ENCODE measurements around the gene LMAN2L.
"Not testable (repeated sequence)": the region's sequence is repeated elsewhere in the genome, so short reads cannot be mapped to it uniquely, and the experiment has no call there.

The LMAN2L gene

DNA sequence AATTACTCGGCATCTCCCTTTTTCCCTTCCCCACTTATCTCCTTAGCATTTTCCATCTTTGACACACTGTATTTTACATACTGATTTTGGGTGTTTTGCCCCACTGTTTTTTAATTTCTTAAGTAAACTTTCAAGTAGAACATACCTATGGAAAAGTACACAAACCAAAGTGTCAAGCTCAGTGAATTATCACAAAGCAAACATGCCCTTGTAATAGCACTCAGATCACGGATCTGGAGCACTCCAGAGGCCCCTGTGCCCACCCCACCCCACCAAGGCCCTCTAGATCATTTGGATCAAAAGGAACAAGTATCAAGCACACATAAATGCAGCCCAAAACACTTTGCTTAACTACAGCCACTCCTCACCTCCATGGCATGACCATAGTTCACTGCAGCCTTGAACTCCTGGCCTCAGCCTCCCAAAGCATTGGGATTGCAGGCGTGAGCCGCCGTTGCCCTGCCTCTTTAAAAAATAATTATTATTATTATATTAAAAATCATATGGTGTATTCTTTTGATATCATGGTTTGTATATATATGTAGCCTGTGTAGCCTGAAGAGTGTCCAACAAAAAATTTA, 59.2 kb downstream of the LMAN2L start:
- Histone ChIP-seq H3K4me3 (ENCODE audit: insufficient read depth, low read depth, low read length, poor library complexity, severe bottlenecking) (no peak overlapping the region), H3K27ac (ENCODE audit: insufficient read depth, low read length, poor library complexity, severe bottlenecking) (no peak overlapping the region), H3K9me3 (ENCODE audit: control insufficient read depth, low read length) (no peaks in the 10 kb centered on the region), H3K27me3 (replicated peaks; ENCODE audit: control insufficient read depth, insufficient read depth, low read length, poor library complexity, severe bottlenecking) (no peaks in the 10 kb centered on the region), H3K4me1 (ENCODE audit: control insufficient read depth, insufficient read depth, low read length, poor library complexity, severe bottlenecking) (no peaks in the 10 kb centered on the region), H3K36me3 (ENCODE audit: control insufficient read depth, insufficient read depth, low read length) (no peaks in the 10 kb centered on the region)
- DNase-seq, result no peak

GRCh38 chr2:96679848-96680247, 60.0 kb downstream of the LMAN2L start:
- Histone ChIP-seq H3K4me3 (ENCODE audit: insufficient read depth, low read depth, low read length, poor library complexity, severe bottlenecking) (no peak overlapping the region), H3K27ac (ENCODE audit: insufficient read depth, low read length, poor library complexity, severe bottlenecking) (no peak overlapping the region), H3K36me3 (ENCODE audit: control insufficient read depth, insufficient read depth, low read length) (no peaks in the 10 kb centered on the region), H3K9me3 (ENCODE audit: control insufficient read depth, low read length) (no peaks in the 10 kb centered on the region), H3K4me1 (ENCODE audit: control insufficient read depth, insufficient read depth, low read length, poor library complexity, severe bottlenecking) (no peaks in the 10 kb centered on the region), H3K27me3 (replicated peaks; ENCODE audit: control insufficient read depth, insufficient read depth, low read length, poor library complexity, severe bottlenecking) (no peaks in the 10 kb centered on the region)
- DNase-seq, result no peak

GRCh38 chr2:96669539-96670215, 70.2 kb downstream of the LMAN2L start:
- no peaks in the 10 kb centered on the region for H3K9me3 ChIP-seq (ENCODE audit: control insufficient read depth, low read length)
- H3K27me3 ChIP-seq (replicated peaks; ENCODE audit: control insufficient read depth, insufficient read depth, low read length, poor library complexity, severe bottlenecking), result no peaks in the 10 kb centered on the region
- no peaks in the 10 kb centered on the region for H3K4me1 ChIP-seq (ENCODE audit: control insufficient read depth, insufficient read depth, low read length, poor library complexity, severe bottlenecking)
- DNase-seq, result no peak
- H3K4me3 ChIP-seq (ENCODE audit: insufficient read depth, low read depth, low read length, poor library complexity, severe bottlenecking), result no peak overlapping the region
- H3K27ac ChIP-seq (ENCODE audit: insufficient read depth, low read length, poor library complexity, severe bottlenecking), result no peak overlapping the region
- H3K36me3 ChIP-seq (ENCODE audit: control insufficient read depth, insufficient read depth, low read length), result no peaks in the 10 kb centered on the region

- DNase-seq, result no peak
- Histone ChIP-seq H3K4me3 (ENCODE audit: insufficient read depth, low read depth, low read length, poor library complexity, severe bottlenecking) (no peak overlapping the region), H3K9me3 (ENCODE audit: control insufficient read depth, low read length) (no peaks in the 10 kb centered on the region), H3K27ac (ENCODE audit: insufficient read depth, low read length, poor library complexity, severe bottlenecking) (no peak overlapping the region), H3K27me3 (replicated peaks; ENCODE audit: control insufficient read depth, insufficient read depth, low read length, poor library complexity, severe bottlenecking) (no peaks in the 10 kb centered on the region), H3K4me1 (ENCODE audit: control insufficient read depth, insufficient read depth, low read length, poor library complexity, severe bottlenecking) (no peaks in the 10 kb centered on the region), H3K36me3 (ENCODE audit: control insufficient read depth, insufficient read depth, low read length) (no peaks in the 10 kb centered on the region)
Measured at GRCh38 chr2:96668771-96669170, 71.1 kb downstream of the LMAN2L start.

DNA sequence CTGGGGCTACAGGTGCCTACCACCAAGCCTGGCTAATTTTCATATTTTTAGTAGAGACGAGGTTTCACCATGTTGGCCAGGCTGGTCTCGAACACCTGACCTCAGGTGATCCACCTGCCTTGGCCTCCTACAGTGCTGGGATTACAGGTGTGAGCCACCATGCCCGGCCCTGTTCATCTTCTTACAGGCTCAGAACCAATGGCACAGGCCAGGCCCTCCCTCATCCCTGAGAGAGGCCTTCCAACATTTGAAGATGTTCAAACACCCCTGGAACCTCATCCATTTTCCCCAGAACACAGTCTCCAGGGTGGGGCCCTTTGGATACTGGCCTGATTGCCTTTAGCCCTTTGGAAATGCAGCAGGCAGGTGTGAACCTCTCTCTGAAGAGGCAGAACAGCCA, 74.1 kb downstream of the LMAN2L start:
- H3K36me3 ChIP-seq (ENCODE audit: control insufficient read depth, insufficient read depth, low read length); DNase-seq; H3K9me3 ChIP-seq (ENCODE audit: control insufficient read depth, low read length); H3K4me1 ChIP-seq (ENCODE audit: control insufficient read depth, insufficient read depth, low read length, poor library complexity, severe bottlenecking); H3K4me3 ChIP-seq (ENCODE audit: insufficient read depth, low read depth, low read length, poor library complexity, severe bottlenecking); H3K27ac ChIP-seq (ENCODE audit: insufficient read depth, low read length, poor library complexity, severe bottlenecking); H3K27me3 ChIP-seq (replicated peaks; ENCODE audit: control insufficient read depth, insufficient read depth, low read length, poor library complexity, severe bottlenecking): not testable (repeated sequence)

- H3K27me3 ChIP-seq (replicated peaks; ENCODE audit: control insufficient read depth, insufficient read depth, low read length, poor library complexity, severe bottlenecking), result no peaks in the 10 kb centered on the region
- no peak overlapping the region for H3K27ac ChIP-seq (ENCODE audit: insufficient read depth, low read length, poor library complexity, severe bottlenecking)
- DNase-seq, result no peak
Measured at GRCh38 chr2:96665083-96665569, 74.7 kb downstream of the LMAN2L start.

DNA sequence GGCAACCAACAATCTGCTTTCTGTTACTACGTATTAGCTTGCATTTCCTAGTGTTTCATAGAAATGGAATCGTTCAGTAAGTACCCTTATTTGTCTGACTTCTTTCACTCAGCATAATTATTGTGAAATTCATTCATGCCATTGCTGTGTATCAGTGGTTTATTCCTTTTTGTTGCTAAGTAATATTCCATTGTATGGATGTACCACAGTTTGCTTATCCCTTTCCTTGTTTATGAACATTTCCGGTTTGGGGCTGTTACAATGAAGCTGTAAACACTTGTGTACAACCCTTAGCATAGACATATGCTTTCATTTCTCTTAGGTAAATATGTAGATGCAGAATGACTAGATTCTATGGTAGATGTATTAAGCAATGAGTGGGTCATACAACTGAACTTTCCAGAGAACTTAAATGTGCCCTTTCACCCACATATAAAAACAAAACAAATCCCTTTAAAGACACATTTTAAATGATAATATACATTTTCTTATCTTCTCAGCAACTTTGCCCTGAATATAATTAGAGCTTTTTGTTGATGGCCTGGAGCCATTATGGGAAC, 75.4 kb downstream of the LMAN2L start:
- H3K27ac ChIP-seq (ENCODE audit: insufficient read depth, low read length, poor library complexity, severe bottlenecking), result no peak overlapping the region
- DNase-seq, result no peak
- H3K4me1 ChIP-seq (ENCODE audit: control insufficient read depth, insufficient read depth, low read length, poor library complexity, severe bottlenecking), result no peaks in the 10 kb centered on the region
- H3K27me3 ChIP-seq (replicated peaks; ENCODE audit: control insufficient read depth, insufficient read depth, low read length, poor library complexity, severe bottlenecking), result no peaks in the 10 kb centered on the region
- no peaks in the 10 kb centered on the region for H3K36me3 ChIP-seq (ENCODE audit: control insufficient read depth, insufficient read depth, low read length)
- no peaks in the 10 kb centered on the region for H3K9me3 ChIP-seq (ENCODE audit: control insufficient read depth, low read length)
- no peak overlapping the region for H3K4me3 ChIP-seq (ENCODE audit: insufficient read depth, low read depth, low read length, poor library complexity, severe bottlenecking)

More at GRCh38 chr2:96665083-96665569, 74.7 kb downstream of the LMAN2L start:
- no peaks in the 10 kb centered on the region for H3K36me3 ChIP-seq (ENCODE audit: control insufficient read depth, insufficient read depth, low read length)
- no peak overlapping the region for H3K4me3 ChIP-seq (ENCODE audit: insufficient read depth, low read depth, low read length, poor library complexity, severe bottlenecking)
- no peaks in the 10 kb centered on the region for H3K9me3 ChIP-seq (ENCODE audit: control insufficient read depth, low read length)
- no peaks in the 10 kb centered on the region for H3K4me1 ChIP-seq (ENCODE audit: control insufficient read depth, insufficient read depth, low read length, poor library complexity, severe bottlenecking)

- Histone ChIP-seq H3K27ac (ENCODE audit: insufficient read depth, low read length, poor library complexity, severe bottlenecking) (no peak overlapping the region), H3K4me3 (ENCODE audit: insufficient read depth, low read depth, low read length, poor library complexity, severe bottlenecking) (no peak overlapping the region), H3K27me3 (replicated peaks; ENCODE audit: control insufficient read depth, insufficient read depth, low read length, poor library complexity, severe bottlenecking) (no peaks in the 10 kb centered on the region), H3K36me3 (ENCODE audit: control insufficient read depth, insufficient read depth, low read length) (no peaks in the 10 kb centered on the region), H3K9me3 (ENCODE audit: control insufficient read depth, low read length) (no peaks in the 10 kb centered on the region), H3K4me1 (ENCODE audit: control insufficient read depth, insufficient read depth, low read length, poor library complexity, severe bottlenecking) (no peaks in the 10 kb centered on the region)
- no peak for DNase-seq
Measured at GRCh38 chr2:96663829-96664228, 76.0 kb downstream of the LMAN2L start.

DNA sequence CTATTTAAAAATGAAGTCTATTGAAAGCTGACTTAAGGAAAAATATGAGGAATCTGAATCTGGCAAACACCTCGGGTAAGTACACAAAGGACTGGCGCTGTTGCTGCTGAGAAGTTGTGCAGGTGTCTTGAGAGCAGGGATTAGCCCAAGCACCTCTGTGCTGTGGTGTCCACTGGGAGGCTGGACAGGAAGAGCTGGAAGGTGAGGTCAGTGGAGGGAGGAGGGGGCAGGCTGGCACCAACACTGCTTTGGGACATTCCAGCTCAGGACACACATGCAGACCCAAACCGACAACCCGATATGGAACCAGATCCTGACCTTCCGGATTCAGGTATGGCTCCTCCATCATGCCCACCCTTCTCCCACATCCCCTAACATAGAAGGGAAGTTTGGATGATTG, 76.7 kb downstream of the LMAN2L start:
- no peaks in the 10 kb centered on the region for H3K9me3 ChIP-seq (ENCODE audit: control insufficient read depth, low read length)
- no peaks in the 10 kb centered on the region for H3K36me3 ChIP-seq (ENCODE audit: control insufficient read depth, insufficient read depth, low read length)
- H3K4me1 ChIP-seq (ENCODE audit: control insufficient read depth, insufficient read depth, low read length, poor library complexity, severe bottlenecking), result no peaks in the 10 kb centered on the region
- no peak overlapping the region for H3K4me3 ChIP-seq (ENCODE audit: insufficient read depth, low read depth, low read length, poor library complexity, severe bottlenecking)
- no peak for DNase-seq
- H3K27me3 ChIP-seq (replicated peaks; ENCODE audit: control insufficient read depth, insufficient read depth, low read length, poor library complexity, severe bottlenecking), result no peaks in the 10 kb centered on the region
- no peak overlapping the region for H3K27ac ChIP-seq (ENCODE audit: insufficient read depth, low read length, poor library complexity, severe bottlenecking)

- Histone ChIP-seq H3K36me3 (ENCODE audit: control insufficient read depth, insufficient read depth, low read length) (no peaks in the 10 kb centered on the region), H3K27ac (ENCODE audit: insufficient read depth, low read length, poor library complexity, severe bottlenecking) (no peak overlapping the region), H3K27me3 (replicated peaks; ENCODE audit: control insufficient read depth, insufficient read depth, low read length, poor library complexity, severe bottlenecking) (no peaks in the 10 kb centered on the region), H3K9me3 (ENCODE audit: control insufficient read depth, low read length) (no peaks in the 10 kb centered on the region), H3K4me1 (ENCODE audit: control insufficient read depth, insufficient read depth, low read length, poor library complexity, severe bottlenecking) (no peaks in the 10 kb centered on the region), H3K4me3 (ENCODE audit: insufficient read depth, low read depth, low read length, poor library complexity, severe bottlenecking) (no peak overlapping the region)
- DNase-seq, result no peak
Measured at GRCh38 chr2:96662360-96662759, 77.5 kb downstream of the LMAN2L start.

Data from effector memory CD4-positive, alpha-beta T cell (primary cell).